DMS53 (cell line): ENCODE results near the gene U2AF2.

Experiments used
- DNase-seq: peaks from one replicate; lab custom pipeline; 2025; lab: John Stamatoyannopoulos, UW

The U2AF2 gene

DNA sequence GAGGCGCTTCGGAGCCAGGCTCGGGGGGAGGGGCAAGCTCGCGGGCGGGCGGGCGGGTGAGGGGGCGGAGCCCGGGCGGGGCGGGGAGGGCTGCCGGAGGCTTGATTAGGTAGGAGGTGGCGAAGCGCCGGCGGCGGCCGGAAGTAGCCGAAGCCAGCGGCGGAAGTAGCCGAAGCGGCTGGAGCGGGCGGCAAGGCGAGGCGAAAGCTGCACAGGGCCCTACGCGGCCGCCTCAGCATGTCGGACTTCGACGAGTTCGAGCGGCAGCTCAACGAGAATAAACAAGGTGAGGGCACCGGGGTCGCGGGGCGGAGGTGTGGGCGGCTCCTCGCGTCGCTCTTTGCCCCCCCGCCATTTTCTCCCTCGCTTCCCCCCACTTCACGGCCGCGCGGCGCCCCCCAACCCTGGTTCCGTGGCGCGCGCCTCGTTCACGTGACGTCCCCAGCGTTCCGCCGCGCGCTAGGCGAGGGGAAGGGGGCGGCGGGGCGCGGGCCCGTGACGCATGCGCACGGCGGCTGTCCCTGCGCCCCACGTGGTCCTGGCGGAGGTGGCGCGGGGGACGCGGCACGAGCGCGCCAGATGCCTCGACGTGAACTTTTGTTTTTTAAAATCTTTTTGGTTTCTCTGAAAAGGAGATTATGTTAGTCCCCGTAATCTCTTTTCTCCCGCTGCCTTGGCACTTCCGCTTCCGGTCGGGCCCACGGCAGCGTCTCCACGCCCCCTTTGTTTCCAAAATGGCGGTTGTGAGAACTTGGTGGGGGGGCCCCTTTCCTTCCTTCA, at the start of gene U2AF2:
Gene U2AF2, plus strand, starts transcription at position 168 of the 780 bp plus-strand sequence. Its CDS starts 70 bp downstream, at position 238.
- peak; percentile 96 for DNase-seq

- peak; percentile 98 for DNase-seq
These were observed 49.6 kb upstream of the U2AF2 start for GRCh38 chr19:55605207-55605636.

- DNase-seq, result peak; percentile 92
These were observed 49.0 kb upstream of the U2AF2 start, which contains the start of gene ZNF865 for GRCh38 chr19:55605637-55606470. TSS of gene ZNF865 (plus strand) at chr19:55605647. CDS start at chr19:55613619, 7,972 bp downstream.

- DNase-seq, result no peak
These were observed 48.4 kb upstream of the U2AF2 start for GRCh38 chr19:55606471-55606787.

GRCh38 chr19:55606817-55607216, 48.0 kb upstream of the U2AF2 start:
- DNase-seq, result no peak

GRCh38 chr19:55609326-55609725, 45.5 kb upstream of the U2AF2 start:
- no peak for DNase-seq

DNA sequence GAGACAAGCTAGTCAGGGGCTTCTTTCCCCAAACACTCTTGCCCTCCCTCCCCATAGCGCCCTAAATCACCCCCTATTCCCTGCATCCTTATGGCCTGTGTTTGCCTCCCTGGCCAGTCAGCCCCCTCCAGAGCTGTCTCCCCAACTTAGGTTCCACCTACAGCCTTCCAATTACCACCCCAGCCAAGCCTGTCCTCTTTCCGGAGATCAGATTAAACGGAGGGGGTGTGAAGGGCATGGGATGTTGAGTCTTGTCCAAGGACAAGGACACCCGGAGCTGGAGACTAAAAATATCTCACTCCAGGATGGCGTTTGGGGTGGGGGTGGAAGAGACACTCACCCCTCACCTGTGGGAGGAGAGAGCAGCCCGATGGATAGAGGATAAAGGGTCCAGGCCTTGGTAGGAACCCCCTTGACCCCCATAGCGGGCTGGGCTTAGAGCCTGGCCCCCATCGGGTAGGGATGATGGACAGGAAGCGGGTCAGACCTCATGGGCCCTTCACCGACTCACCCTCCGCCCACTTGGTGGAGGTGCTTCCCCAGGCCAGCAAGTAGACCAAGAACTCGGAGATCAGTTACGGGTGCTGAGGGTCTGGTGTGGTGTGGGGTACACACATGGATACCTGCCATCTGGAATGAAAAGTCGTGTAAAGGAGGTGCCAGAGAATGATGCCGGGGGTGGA, 43.4 kb upstream of the U2AF2 start:
- DNase-seq, result no peak

GRCh38 chr19:55611983-55612645, 42.7 kb upstream of the U2AF2 start:
- DNase-seq, result no peak

DNA sequence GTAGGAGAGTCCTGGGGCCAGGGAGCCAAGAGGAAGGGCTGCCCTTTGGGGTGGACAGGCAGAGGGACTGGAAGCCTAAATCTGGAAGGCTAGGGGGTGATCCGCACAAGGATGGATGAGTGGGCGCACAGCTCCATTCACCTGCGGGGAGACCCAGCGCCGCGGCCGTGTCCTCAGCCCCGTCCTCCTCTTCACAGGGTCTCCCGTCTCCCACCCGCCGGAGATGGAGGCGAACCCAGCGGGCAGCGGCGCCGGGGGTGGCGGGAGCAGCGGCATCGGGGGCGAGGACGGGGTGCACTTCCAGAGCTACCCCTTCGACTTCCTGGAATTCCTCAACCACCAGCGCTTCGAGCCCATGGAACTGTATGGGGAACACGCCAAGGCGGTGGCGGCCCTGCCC, 41.4 kb upstream of the U2AF2 start:
- DNase-seq, result no peak

DNA sequence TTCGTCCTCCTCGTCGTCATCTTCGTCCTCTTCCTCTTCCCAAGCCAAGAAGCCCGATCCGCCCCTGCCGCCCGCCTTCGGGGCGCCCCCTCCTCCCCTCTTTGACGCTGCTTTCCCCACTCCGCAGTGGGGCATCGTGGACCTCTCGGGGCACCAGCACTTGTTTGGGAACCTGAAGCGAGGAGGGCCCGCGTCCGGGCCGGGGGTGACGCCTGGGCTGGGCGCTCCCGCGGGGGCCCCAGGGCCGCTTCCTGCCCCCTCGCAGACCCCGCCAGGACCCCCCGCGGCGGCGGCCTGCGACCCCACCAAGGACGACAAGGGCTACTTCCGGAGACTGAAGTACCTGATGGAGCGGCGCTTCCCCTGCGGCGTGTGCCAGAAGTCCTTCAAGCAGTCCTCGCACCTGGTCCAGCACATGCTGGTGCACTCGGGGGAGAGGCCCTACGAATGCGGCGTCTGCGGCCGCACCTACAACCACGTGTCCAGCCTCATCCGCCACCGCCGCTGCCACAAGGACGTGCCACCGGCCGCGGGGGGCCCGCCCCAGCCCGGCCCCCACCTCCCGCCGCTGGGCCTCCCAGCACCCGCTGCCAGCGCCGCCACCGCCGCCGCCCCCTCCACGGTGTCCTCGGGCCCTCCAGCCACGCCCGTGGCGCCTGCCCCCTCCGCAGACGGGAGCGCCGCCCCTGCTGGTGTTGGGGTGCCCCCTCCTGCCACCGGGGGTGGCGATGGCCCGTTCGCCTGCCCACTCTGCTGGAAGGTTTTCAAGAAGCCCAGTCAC, 40.7 kb upstream of the U2AF2 start:
- DNase-seq, result no peak

GRCh38 chr19:55614711-55615542, 39.9 kb upstream of the U2AF2 start:
- DNase-seq, result no peak

DNA sequence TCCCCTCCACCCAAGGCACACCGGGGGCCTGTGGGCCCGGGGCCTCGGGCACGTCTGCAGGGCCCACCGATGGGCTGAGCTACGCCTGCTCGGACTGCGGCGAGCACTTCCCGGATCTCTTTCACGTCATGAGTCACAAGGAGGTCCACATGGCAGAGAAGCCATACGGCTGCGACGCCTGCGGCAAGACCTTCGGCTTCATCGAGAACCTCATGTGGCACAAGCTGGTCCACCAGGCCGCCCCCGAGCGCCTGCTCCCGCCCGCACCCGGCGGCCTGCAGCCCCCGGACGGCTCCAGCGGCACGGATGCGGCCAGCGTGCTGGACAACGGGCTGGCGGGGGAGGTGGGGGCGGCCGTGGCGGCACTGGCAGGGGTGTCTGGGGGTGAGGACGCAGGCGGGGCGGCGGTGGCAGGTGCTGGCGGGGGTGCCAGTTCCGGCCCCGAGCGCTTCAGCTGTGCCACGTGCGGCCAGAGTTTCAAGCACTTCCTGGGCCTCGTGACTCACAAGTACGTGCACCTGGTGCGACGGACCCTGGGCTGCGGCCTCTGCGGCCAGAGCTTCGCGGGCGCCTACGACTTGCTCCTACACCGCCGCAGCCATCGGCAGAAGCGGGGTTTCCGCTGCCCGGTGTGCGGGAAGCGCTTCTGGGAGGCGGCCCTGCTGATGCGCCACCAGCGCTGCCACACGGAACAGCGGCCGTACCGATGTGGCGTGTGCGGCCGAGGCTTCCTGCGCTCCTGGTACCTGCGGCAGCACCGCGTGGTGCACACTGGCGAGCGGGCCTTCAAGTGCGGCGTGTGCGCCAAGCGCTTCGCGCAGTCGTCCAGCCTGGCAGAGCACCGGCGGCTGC, 39.1 kb upstream of the U2AF2 start:
- DNase-seq, result no peak

- no peak for DNase-seq
These were observed 38.4 kb upstream of the U2AF2 start for GRCh38 chr19:55616395-55616875.

- no peak for DNase-seq
These were observed 37.4 kb upstream of the U2AF2 start for GRCh38 chr19:55617426-55617825.

DNA sequence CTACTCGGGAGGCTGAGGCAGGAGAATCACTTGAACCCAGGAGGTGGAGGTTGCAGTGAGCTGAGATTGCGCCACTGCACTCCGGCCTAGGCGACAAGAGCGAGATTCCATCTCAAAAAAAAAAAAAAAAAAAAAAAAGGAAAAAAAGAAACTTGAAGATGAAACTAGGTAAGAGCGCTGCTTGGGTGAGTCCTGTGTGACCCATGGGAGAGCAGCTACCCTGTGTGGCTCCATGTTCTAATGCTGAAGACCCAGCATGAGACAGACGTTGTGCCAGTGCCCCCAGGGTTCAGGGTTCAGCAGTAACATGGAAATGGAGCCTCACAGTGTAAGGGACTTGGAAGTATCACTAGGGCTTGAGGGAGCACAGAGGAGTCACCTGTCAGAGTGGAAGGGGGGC, 36.4 kb upstream of the U2AF2 start:
- no peak for DNase-seq

- no peak for DNase-seq
These were observed 35.5 kb upstream of the U2AF2 start for GRCh38 chr19:55619286-55619685.

GRCh38 chr19:55620410-55621204, 34.2 kb upstream of the U2AF2 start:
- no peak for DNase-seq

- DNase-seq, result peak; percentile 21
These were observed 33.6 kb upstream of the U2AF2 start for GRCh38 chr19:55621205-55621672.
